ENCODE measurements around the gene RS1. TPM values are rescaled to one million over a fixed set of nuclear protein-coding genes. Genes with fewer than 3 reads are reported as not detected.

Gene RS1
- total and polyA plus RNA-seq, 2 of the 4 experiments (the other 2 are of a cell fraction) = not detected

GRCh38 chrX:18613930-18614639 lies 57.8 kb downstream of the RS1 start:
- Histone ChIP-seq H2AFZ (replicated peaks; ENCODE audit: low read length, poor library complexity) (no peak overlapping the region), H2BK120ac (ENCODE audit: low read depth, low read length) (no peak overlapping the region), H3K14ac (replicated peaks; ENCODE audit: low read depth, low read length) (no peak overlapping the region), H3K4me2 (ENCODE audit: low read depth, low read length) (no peak overlapping the region), H3K27me3 (ENCODE audit: control insufficient read depth, insufficient read depth, low read length) (no peaks in the 10 kb centered on the region), H4K20me1 (ENCODE audit: insufficient read depth, low read length) (no peaks in the 10 kb centered on the region), H3K4me1 (ENCODE audit: control insufficient read depth, insufficient read depth, low read length) (peaks cover 2% of the 10 kb centered on the region), H2BK5ac (ENCODE audit: low read depth, low read length, poor library complexity, severe bottlenecking) (no peak overlapping the region), H3K9me1 (ENCODE audit: insufficient read depth, low read length) (no peaks in the 10 kb centered on the region), H4K8ac (ENCODE audit: low read depth in 2 of 2, low read length in 2 of 2) (no peak overlapping the region), H3K9ac (ENCODE audit: low read depth, low read length) (no peak overlapping the region), H3K36me3 (ENCODE audit: control insufficient read depth, insufficient read depth, low read length) (peaks cover 3% of the 10 kb centered on the region; the same call in 1 of the 2 replicates), H3K23ac (ENCODE audit: low read depth, low read length) (no peak overlapping the region), H2AK9ac (replicated peaks; ENCODE audit: low read depth, low read length, poor library complexity) (no peak overlapping the region), H3K27ac (ENCODE audit: insufficient read depth, low read length) (no peak overlapping the region), H3K56ac (ENCODE audit: extremely low read depth, insufficient read depth, low read length) (no peak overlapping the region), H3K4ac (ENCODE audit: low read depth, low read length) (no peak overlapping the region), H4K91ac (ENCODE audit: insufficient read depth, low read depth, low read length) (no peak overlapping the region), H3K79me1 (ENCODE audit: low read depth in 1 of 2, low read length in 2 of 2) (no peaks in the 10 kb centered on the region), H4K5ac (ENCODE audit: low read depth, low read length) (no peak overlapping the region), H3K4me3 (ENCODE audit: insufficient read depth, low read depth, low read length) (no peak overlapping the region), H2AK5ac (ENCODE audit: low read depth, low read length) (no peak overlapping the region), H2BK20ac (ENCODE audit: low read depth, low read length) (no peak overlapping the region), H3K18ac (ENCODE audit: low read depth, low read length) (no peak overlapping the region), H2BK15ac (ENCODE audit: low read depth, low read length) (no peak overlapping the region), H3K9me3 (ENCODE audit: control insufficient read depth, insufficient read depth, low read length) (no peaks in the 10 kb centered on the region)
- POLR2A ChIA-PET (ENCODE audit: unreplicated experiment) = no interaction called here
- DNase-seq (no peak), ATAC-seq (ENCODE audit: low read depth) (no peak)
- peak; percentile 56 for TF ChIP-seq MAFK (IDR thresholded peaks at IDR 0.05; ENCODE audit: low read depth, low read length)
- TF ChIP-seq MXI1 (IDR thresholded peaks at IDR 0.05; ENCODE audit: borderline replicate concordance, low read depth, low read length) = no peak
- TF ChIP-seq CHD1 (IDR thresholded peaks at IDR 0.05; ENCODE audit: low read depth, low read length) = no peak
- no peak for TF ChIP-seq RFX5 (IDR thresholded peaks at IDR 0.05; ENCODE audit: low read depth, low read length)
- no peak for TF ChIP-seq CEBPB (IDR thresholded peaks at IDR 0.05; ENCODE audit: low read depth, low read length)
- no CpG with 5 or more reads among the region's 3 CpGs for WGBS, 2 experiments (ENCODE audit: extremely low coverage in 2 of 2, insufficient read length in 1 of 2)
- no TSS peak for BruUV-seq (replicated peaks)
- intact Hi-C loops (cut with micrococcal nuclease) = no loop called here
- CTCF ChIA-PET = no interaction called here
- in situ Hi-C loops (cut with MboI; ENCODE audit: low sequenced_read_pairs) = no loop called here
- dilution Hi-C loops (cut with HindIII; ENCODE audit: low sequenced_read_pairs, unreplicated experiment) = no loop called here

Data from IMR-90 (cell line).